ENCODE results near the gene ZNF180.

DNA sequence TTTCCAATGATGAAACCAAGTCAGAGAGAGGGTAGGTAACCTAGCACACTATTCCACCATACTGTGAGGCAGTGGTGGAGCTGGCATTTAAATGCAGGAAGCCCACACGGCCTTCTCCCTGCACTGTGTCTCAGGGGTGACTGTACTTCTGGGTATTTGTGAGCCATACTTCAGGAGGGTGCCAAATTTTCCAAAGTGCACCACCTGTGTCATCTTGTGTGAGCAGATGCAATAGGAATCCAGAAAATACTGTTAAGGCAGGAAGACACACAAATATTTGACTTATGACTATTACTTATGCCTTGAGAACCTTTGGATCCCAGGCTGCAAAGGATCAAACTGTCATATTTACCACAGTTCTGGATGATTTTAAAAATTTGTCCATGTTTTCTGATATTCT is 69.4 kb downstream of the ZNF180 start:
- TF ChIP-seq, protein P1, sequence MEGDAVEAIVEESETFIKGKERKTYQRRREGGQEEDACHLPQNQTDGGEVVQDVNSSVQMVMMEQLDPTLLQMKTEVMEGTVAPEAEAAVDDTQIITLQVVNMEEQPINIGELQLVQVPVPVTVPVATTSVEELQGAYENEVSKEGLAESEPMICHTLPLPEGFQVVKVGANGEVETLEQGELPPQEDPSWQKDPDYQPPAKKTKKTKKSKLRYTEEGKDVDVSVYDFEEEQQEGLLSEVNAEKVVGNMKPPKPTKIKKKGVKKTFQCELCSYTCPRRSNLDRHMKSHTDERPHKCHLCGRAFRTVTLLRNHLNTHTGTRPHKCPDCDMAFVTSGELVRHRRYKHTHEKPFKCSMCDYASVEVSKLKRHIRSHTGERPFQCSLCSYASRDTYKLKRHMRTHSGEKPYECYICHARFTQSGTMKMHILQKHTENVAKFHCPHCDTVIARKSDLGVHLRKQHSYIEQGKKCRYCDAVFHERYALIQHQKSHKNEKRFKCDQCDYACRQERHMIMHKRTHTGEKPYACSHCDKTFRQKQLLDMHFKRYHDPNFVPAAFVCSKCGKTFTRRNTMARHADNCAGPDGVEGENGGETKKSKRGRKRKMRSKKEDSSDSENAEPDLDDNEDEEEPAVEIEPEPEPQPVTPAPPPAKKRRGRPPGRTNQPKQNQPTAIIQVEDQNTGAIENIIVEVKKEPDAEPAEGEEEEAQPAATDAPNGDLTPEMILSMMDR (IDR thresholded peaks at IDR 0.05; ENCODE audit: extremely low read depth in 1 of 2, insufficient read depth in 1 of 2, low read depth in 1 of 2, low read length in 2 of 2) = no peak
- no peak for TF ChIP-seq EZH2 (IDR thresholded peaks at IDR 0.05; ENCODE audit: borderline replicate concordance, low read depth, low read length, severe bottlenecking)
- no peak for TF ChIP-seq POLR2A (IDR thresholded peaks at IDR 0.05; ENCODE audit: low read depth, low read length)
- no peak for TF ChIP-seq JUN (IDR thresholded peaks at IDR 0.05; ENCODE audit: borderline replicate concordance, insufficient read depth, insufficient read length, low read depth)
- TF ChIP-seq POLR2AphosphoS5 (IDR thresholded peaks at IDR 0.05; ENCODE audit: insufficient read depth, low read depth, low read length) = no peak
- no peak for TF ChIP-seq MYC (IDR thresholded peaks at IDR 0.05; ENCODE audit: low read depth, low read length)
- TF ChIP-seq GATA2 (IDR thresholded peaks at IDR 0.05; ENCODE audit: insufficient read depth, insufficient read length, low read depth, low read length) = no peak
- TF ChIP-seq, protein P2, sequence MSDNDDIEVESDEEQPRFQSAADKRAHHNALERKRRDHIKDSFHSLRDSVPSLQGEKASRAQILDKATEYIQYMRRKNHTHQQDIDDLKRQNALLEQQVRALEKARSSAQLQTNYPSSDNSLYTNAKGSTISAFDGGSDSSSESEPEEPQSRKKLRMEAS (IDR thresholded peaks at IDR 0.05; ENCODE audit: insufficient read depth, insufficient read length) = no peak

Data from endothelial cell of umbilical vein (primary cell).